ENCODE data around the gene CCND2. TPM values are rescaled to one million over a fixed set of nuclear protein-coding genes. Genes with fewer than 3 reads are reported as not detected.

The CCND2 gene
- total RNA-seq, 2 experiments from 2014 or later: 389 to 401 TPM

DNA sequence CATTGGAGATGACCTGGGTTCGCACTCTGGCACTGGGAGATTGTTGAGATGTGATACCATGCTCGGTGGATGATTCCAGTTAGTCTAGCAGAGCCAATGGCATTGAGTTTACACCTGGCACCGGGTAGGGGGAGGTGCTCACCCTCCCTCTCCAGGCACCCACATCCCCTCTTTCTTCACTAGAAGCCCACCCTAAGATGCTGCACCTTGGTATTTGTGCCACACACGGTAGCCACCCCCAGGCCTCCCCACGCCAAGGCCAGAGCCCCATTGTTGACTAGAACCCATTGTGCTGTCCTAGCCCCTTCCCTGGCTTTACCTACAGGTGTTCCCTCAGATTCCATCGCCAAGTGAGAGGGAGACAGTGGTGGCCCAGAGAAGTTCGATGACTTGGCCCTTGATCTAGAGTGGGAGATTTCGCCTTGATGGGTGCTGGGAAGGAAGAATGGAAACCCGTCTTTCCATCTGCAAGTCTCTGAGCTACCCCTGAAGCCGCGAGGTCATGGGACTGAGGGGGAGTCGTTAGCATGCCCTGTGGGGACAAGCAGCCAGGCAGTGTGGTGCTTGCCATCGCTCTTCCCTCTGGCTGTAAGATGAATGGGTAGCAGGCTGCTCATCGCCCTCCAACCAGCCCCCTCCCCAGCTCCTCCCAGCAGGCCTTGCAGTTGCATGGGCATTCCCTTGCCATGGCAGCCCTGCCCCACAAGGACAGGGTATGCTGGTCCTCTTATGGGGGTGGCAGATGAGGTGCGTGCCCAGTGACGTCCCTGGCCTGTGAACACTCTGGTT, 8.7 kb downstream of the CCND2 start:
- CTCF ChIA-PET: no interaction called here
- POLR2A ChIA-PET: interaction anchor here (1.1 to 22.7 kb wide), 9 partner anchors 9 to 294 kb away, joined by 3 to 422 read pairs (median 4); partner anchors contain the start of gene CCND2
- no peak overlapping the region for H3K4me3 Mint-ChIP-seq

DNA sequence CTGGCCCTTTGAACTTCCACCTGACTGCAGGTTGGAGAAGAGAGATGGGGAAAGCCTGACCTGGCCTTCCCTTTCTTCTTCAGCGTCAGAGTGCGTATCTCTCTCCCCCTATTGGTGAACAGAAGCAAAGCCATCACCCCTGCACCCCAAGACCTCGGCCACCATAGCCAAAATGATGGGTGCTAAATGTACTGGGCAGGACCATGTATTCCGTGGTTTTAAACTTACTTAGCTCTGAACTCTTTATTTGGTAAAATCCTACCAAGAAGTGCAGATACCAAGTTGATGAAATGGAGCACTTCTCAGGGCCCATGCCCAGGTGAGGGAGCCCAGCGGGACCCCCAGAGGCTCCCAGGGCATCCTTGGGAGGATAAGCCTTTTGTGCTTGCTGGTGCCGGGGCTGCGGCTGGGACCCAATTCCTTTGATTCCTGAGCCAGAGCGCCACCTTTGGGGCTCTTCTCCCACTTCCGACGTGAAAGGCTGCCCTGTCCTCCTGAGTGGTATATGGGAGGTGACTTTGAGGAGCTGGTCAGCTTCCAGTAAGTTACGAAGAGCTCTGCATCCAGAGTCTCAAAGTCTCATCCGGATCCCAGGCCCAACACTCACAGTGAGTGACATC, 9.4 kb downstream of the CCND2 start:
- peak overlapping the region; percentile 14 for H3K27ac Mint-ChIP-seq
- no peak overlapping the region for H3K4me3 Mint-ChIP-seq

More for the DNA sequence above, 8.7 kb downstream of the CCND2 start:
- Mint-ChIP-seq H3K27ac (peak overlapping the region; percentile 14), H3K36me3 (ENCODE audit: low read depth) (peaks cover 99% of the 10 kb centered on the region), H3K27me3 (no peaks in the 10 kb centered on the region), H3K4me1 (peaks cover 98% of the 10 kb centered on the region), H3K9me3 (no peaks in the 10 kb centered on the region)
- no peak for DNase-seq

DNA sequence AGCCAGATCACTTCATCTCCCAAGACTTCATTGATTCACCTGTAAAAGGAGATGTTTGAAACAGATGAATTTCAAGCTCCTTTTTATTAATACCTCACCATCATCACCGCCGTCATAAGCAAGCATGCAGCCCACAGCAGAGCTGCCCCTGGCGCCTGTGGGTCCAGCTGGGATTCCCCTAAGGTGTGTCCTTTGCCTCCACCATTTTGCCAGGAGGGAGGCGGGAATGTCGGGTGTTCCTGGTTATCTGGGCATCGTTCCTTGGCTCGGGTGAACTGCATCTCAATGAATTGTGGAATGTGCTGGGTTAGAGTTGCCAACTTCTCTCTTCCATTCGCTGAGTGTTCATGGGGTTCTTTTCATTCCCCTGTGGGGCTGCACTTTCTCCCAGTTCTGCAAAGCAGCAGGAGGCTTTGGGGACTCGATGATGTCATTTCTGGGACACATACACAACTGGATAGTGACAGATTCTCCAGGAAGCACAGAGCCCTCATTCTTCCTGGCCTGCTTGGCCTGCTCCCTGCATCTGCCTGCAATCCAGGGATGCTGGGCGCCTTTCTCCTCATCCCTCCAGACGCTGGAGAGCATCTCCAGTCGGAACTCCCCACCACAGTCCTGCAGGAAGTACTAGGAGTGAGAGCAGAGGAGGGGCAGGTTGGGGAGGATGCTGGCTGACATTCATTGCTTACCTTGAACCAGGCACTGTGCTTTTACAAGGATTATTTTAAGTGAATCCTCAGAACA, 10.1 kb downstream of the CCND2 start:
- H3K4me3 Mint-ChIP-seq: no peak overlapping the region
- peaks cover 98% of the 10 kb centered on the region for H3K4me1 Mint-ChIP-seq
- no peaks in the 10 kb centered on the region for H3K27me3 Mint-ChIP-seq
- CTCF ChIA-PET: interaction anchor here (0.7 to 0.9 kb wide), 3 partner anchors 10 to 398 kb away, joined by 3 to 4 read pairs (median 3); no protein-coding TSS in a partner anchor
- POLR2A ChIA-PET: interaction anchor here (0.9 to 22.7 kb wide), 7 partner anchors 7 to 291 kb away, joined by 3 to 422 read pairs (median 7); partner anchors contain the start of gene CCND2
- H3K27ac Mint-ChIP-seq: no peak overlapping the region
- no peak for DNase-seq
- H3K9me3 Mint-ChIP-seq: no peaks in the 10 kb centered on the region
- H3K36me3 Mint-ChIP-seq (ENCODE audit: low read depth): peaks cover 99% of the 10 kb centered on the region

More for the DNA sequence above, 9.4 kb downstream of the CCND2 start:
- POLR2A ChIA-PET: interaction anchor here (0.9 to 22.7 kb wide), 7 partner anchors 8 to 290 kb away, joined by 3 to 422 read pairs (median 7); partner anchors contain the start of gene CCND2
- Mint-ChIP-seq H3K36me3 (ENCODE audit: low read depth) (peaks cover 99% of the 10 kb centered on the region), H3K4me1 (peaks cover 98% of the 10 kb centered on the region), H3K9me3 (no peaks in the 10 kb centered on the region), H3K27me3 (no peaks in the 10 kb centered on the region)
- CTCF ChIA-PET: interaction anchor here (0.7 to 0.9 kb wide), 3 partner anchors 11 to 397 kb away, joined by 3 to 4 read pairs (median 3); no protein-coding TSS in a partner anchor
- no peak for DNase-seq

DNA sequence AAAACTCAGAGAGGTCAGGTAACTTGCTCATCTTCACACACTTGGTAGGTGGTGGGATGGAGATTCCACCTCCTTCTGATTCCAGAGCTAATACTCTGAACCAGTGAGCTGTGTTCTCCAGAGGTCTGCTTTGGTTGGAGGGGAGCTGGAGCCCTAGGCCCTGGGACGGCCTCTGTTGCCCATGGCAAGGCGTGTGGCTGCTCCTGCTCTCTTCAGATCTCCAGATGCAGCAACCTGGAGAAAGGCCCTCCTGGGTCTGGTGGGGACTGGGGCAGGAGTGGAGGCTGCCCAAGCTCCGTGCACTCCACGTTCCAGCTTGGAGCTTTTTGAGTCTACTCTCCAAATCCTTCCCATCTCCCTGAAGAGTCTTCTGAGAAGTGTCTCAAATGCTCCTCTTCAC, 10.7 kb downstream of the CCND2 start:
- ChIA-PET CTCF (no interaction called here), POLR2A (interaction anchor here (1.0 to 22.7 kb wide), 4 partner anchors 9 to 140 kb away, joined by 3 to 422 read pairs (median 20); partner anchors contain the start of gene CCND2)
- no peak overlapping the region for H3K4me3 Mint-ChIP-seq
- H3K9me3 Mint-ChIP-seq: no peaks in the 10 kb centered on the region
- DNase-seq: peak; percentile 12
- H3K27ac Mint-ChIP-seq: no peak overlapping the region
- H3K27me3 Mint-ChIP-seq: no peaks in the 10 kb centered on the region
- peaks cover 98% of the 10 kb centered on the region for H3K4me1 Mint-ChIP-seq
- H3K36me3 Mint-ChIP-seq (ENCODE audit: low read depth): peaks cover 99% of the 10 kb centered on the region

DNA sequence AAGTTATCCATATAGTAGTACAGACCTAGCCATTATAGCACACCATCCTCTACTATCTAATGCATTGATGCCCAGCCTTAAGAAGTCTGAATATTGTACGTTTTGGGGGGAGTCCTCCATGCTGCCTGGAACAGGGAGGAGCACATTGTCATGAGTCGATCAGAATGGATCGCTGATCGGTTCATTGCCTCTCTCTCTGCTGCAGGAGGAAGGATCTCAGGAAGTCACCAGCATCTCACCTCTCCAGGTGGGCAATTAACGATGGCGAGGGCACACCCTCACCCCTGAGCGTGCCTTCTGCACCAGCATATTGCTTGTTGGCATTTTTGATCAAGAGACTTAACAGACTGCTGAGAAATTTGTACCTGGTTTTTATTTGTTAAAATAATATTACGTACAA, 11.5 kb downstream of the CCND2 start:
- Mint-ChIP-seq H3K27me3 (no peaks in the 10 kb centered on the region), H3K4me3 (no peak overlapping the region), H3K4me1 (peaks cover 97% of the 10 kb centered on the region), H3K27ac (peak overlapping the region; percentile 4), H3K9me3 (no peaks in the 10 kb centered on the region), H3K36me3 (ENCODE audit: low read depth) (peaks cover 98% of the 10 kb centered on the region)
- CTCF ChIA-PET: no interaction called here
- POLR2A ChIA-PET: interaction anchor here (1.0 to 22.7 kb wide), 4 partner anchors 9 to 141 kb away, joined by 3 to 422 read pairs (median 10); no protein-coding TSS in a partner anchor
- no peak for DNase-seq

DNA sequence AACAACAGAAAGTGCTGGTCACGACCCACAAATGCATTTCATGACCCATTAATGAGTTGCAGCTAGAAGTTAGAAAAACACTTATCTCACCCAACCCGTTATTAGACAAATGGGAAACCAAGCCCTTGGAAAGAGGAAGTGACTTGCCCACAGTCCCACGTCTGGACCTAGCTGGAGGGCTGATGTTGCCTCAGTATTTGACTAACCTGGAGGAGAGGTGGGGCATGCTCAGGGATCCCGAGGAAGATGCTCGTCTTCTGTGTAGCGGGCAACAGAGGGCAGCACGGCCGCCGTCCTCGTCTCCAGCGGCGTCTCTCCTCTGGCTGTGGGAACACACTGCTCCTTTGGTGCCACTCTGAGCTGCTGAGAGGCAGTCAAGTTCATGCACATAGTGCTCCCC, 12.7 kb downstream of the CCND2 start:
- peaks cover 98% of the 10 kb centered on the region for H3K36me3 Mint-ChIP-seq (ENCODE audit: low read depth)
- peaks cover 97% of the 10 kb centered on the region for H3K4me1 Mint-ChIP-seq
- no peaks in the 10 kb centered on the region for H3K27me3 Mint-ChIP-seq
- H3K27ac Mint-ChIP-seq: peak overlapping the region; percentile 30
- POLR2A ChIA-PET: interaction anchor here (0.7 to 22.7 kb wide), 5 partner anchors 8 to 254 kb away, joined by 3 to 422 read pairs (median 5); no protein-coding TSS in a partner anchor
- no peaks in the 10 kb centered on the region for H3K9me3 Mint-ChIP-seq
- CTCF ChIA-PET: no interaction called here
- H3K4me3 Mint-ChIP-seq: no peak overlapping the region
- DNase-seq: no peak

DNA sequence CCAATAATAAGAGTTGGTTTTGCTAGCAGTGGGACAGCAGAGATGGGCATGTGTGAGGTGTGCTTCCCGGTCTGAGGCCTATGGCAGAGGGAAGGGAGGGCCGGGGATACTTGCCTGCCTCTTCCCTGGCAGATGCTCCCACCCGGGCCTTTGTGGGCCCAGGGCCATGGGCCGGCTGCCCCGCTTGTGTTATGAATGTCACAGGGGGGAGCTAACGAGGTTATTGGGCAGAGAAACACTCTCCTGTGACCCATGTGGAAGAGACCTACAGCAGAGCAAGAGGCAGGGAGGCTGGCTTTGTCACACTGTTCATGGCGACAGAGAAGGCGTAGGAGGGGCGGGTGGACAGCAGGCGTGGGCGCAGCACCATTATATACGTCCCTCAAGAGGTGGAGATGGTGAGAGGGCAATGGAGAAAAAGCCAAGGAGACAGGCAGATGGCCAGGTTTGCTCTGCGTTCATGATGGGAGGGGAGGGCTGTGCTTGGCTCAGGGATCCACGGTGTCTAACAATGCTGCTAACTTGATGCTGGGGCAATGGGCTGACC, 13.3 kb downstream of the CCND2 start:
- Mint-ChIP-seq H3K4me3 (no peak overlapping the region), H3K4me1 (peaks cover 97% of the 10 kb centered on the region), H3K27ac (peak overlapping the region; percentile 30), H3K36me3 (ENCODE audit: low read depth) (peaks cover 98% of the 10 kb centered on the region), H3K9me3 (no peaks in the 10 kb centered on the region), H3K27me3 (no peaks in the 10 kb centered on the region)
- ChIA-PET POLR2A (interaction anchor here (1.0 to 22.7 kb wide), 7 partner anchors 8 to 255 kb away, joined by 4 to 422 read pairs (median 4); no protein-coding TSS in a partner anchor), CTCF (no interaction called here)
- DNase-seq: no peak

DNA sequence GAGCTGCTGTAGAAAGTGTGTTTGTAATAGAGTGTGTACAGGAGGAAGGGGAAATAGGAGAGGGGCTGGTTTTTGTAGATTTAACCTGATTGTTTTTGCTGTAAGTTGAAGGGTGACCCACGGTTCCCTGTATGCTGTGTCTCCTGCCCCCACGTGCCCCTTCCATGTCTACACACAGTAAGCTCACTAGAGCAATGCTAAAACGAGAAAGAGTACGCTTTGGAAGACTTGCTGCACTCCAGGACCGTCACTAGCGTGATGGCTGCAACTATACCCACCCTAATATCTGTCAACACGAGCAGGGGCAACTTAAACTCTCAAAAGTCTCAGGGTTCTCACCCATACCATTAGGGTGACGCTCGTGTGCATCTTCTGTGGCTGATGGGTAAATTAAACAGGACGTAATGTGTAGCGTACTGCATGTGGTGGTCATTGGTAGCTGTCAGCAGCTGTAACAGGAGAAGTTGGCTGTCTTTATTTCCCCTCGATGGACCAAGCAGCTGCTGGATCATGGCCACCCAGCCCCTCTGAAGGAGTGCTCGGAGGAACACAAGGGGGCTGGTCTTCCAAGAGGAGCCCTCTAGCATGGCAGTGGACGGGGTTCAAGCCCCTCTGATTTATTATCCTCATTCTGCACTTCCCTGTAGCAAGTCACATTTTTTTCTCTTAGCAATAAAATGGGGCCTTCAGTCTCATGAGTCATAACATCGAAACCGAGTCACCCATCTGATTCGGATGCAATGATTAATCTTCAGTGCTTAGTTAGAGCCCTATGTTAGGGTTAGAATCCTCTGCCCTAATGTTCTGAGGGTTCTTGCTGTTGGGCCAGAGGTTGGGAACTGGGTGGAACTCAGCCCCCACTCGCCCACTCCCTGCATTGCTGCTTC, 14.0 kb downstream of the CCND2 start:
- H3K27ac Mint-ChIP-seq: peak overlapping the region; percentile 56
- ChIA-PET CTCF (interaction anchor here (2.0 kb wide), 1 partner anchor 10 kb away, joined by 6 read pairs; no protein-coding TSS in a partner anchor), POLR2A (interaction anchor here (0.7 to 22.7 kb wide), 9 partner anchors 9 to 256 kb away, joined by 3 to 422 read pairs (median 4); no protein-coding TSS in a partner anchor)
- peaks cover 96% of the 10 kb centered on the region for H3K4me1 Mint-ChIP-seq
- H3K9me3 Mint-ChIP-seq: no peaks in the 10 kb centered on the region
- DNase-seq: no peak
- H3K27me3 Mint-ChIP-seq: no peaks in the 10 kb centered on the region
- peaks cover 97% of the 10 kb centered on the region for H3K36me3 Mint-ChIP-seq (ENCODE audit: low read depth)
- H3K4me3 Mint-ChIP-seq: no peak overlapping the region

DNA sequence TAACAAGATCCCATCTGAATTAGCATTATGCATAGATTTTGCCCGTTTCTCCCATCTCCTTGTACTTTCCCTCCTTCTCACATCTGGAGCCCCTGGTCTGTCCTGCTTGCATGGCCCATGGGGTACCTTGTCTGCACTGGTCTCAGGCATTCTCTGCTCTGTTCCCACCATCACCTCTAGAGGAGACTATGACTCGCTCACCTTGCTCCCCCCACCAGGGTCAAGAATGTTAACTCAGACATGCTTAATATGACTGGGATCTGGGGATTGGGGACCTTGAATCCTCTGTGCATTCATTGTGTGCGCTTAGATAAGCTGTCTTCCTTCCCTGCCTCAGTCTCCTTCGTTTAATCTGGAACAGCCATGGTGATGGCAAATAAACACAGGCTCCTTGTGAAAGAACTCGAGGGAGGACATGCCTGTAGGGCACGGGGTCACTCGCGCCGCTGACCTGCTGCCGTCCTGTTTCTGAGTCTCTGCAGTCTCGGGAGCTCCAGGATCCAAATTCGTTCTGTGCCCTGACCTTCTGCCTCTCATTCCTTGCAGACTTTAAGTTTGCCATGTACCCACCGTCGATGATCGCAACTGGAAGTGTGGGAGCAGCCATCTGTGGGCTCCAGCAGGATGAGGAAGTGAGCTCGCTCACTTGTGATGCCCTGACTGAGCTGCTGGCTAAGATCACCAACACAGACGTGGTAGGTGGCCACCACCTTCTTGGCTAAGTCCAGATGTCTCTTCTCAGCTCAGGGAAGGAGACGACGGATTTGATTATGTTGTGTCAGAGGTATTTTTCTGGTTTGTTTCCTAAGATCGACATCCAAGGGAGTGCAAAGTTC, 15.0 kb downstream of the CCND2 start:
- POLR2A ChIA-PET: interaction anchor here (1.0 to 22.7 kb wide), 9 partner anchors 8 to 145 kb away, joined by 3 to 422 read pairs (median 6); partner anchors contain the start of gene CCND2
- Mint-ChIP-seq H3K4me1 (peaks cover 98% of the 10 kb centered on the region), H3K36me3 (ENCODE audit: low read depth) (peaks cover 98% of the 10 kb centered on the region), H3K4me3 (no peak overlapping the region), H3K27ac (peak overlapping the region; percentile 56), H3K27me3 (no peaks in the 10 kb centered on the region), H3K9me3 (no peaks in the 10 kb centered on the region)
- CTCF ChIA-PET: interaction anchor here (2.0 kb wide), 1 partner anchor 11 kb away, joined by 6 read pairs; no protein-coding TSS in a partner anchor
- no peak for DNase-seq

DNA sequence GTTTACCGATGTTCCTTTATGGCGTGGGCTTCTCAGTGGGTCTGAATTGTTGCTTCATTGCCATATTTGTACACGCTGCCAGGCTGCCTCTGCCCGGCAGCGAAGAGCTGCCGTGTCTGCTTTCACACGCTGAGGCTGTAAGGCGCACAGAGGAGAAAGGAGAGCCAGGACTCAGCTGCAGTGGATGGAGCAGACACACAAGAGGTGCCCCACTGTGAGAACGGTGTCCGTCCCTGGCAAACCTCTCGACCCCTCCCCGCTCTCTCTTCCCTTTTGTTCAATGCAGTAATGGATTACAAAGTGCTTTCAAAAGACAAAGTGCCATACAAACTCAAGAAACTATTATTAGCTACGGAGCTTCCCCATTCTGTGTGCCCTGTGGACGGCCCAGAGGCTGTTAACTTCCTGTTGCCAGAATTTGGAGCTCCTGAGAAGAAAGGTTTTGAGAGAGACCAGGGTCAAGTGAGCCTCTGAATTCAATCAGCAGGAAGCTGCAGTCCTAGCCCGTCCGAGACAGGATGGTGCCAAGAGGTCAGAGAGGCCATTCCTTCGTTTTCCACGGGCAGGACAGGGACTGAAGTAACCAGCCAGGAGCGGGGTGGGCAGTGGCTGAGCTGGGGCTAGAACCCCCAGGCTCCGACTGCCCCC, 15.8 kb downstream of the CCND2 start:
- H3K4me3 Mint-ChIP-seq: no peak overlapping the region
- H3K4me1 Mint-ChIP-seq: peaks cover 95% of the 10 kb centered on the region
- H3K27ac Mint-ChIP-seq: no peak overlapping the region
- H3K27me3 Mint-ChIP-seq: no peaks in the 10 kb centered on the region
- CTCF ChIA-PET: interaction anchor here (2.0 kb wide), 1 partner anchor 12 kb away, joined by 6 read pairs; no protein-coding TSS in a partner anchor
- no peak for DNase-seq
- H3K9me3 Mint-ChIP-seq: no peaks in the 10 kb centered on the region
- POLR2A ChIA-PET: interaction anchor here (1.0 to 22.7 kb wide), 9 partner anchors 9 to 295 kb away, joined by 3 to 422 read pairs (median 4); partner anchors contain the start of gene CCND2
- H3K36me3 Mint-ChIP-seq (ENCODE audit: low read depth): peaks cover 96% of the 10 kb centered on the region

All from activated CD4-positive, alpha-beta memory T cell treated with anti-CD3 and anti-CD28 coated beads, Interleukin-2, amount 10 ng/mL, durations not matched to agents 7 days and 5 days (primary cell).